HepG2 (cell line): Measurements from ENCODE around the gene CAP2. TPM values are rescaled to one million over a fixed set of nuclear protein-coding genes. Genes with fewer than 3 reads are reported as not detected.

ENCODE experiments used
- DR1 ChIP-seq: sonication (generic); formaldehyde crosslinking; IDR thresholded peaks from 2 replicates; pipeline ENCODE4 v1.8.0; 2021; ENCODE audit warnings: mild to moderate bottlenecking, missing genetic modification reagents, inconsistent platforms
- EHMT2 ChIP-seq: fragments of 200-600 bp; sonication (generic); IDR thresholded peaks from 2 replicates; pipeline ENCODE4 v1.7.0; 2017; ENCODE audit warnings: antibody characterized with exemption, low read depth, low read length, borderline replicate concordance
- ESRRA ChIP-seq: sonication (generic); formaldehyde crosslinking; IDR thresholded peaks from 2 replicates; pipeline ENCODE4 v1.5.1; 2020; ENCODE audit warnings: mild to moderate bottlenecking, low read depth, missing genetic modification reagents
- GATA4 ChIP-seq: sonication (generic); IDR thresholded peaks from 2 replicates; pipeline ENCODE4 v1.6.1; 2016; ENCODE audit warnings: antibody characterized with exemption, low read depth, borderline replicate concordance
- HBP1 ChIP-seq: IDR thresholded peaks from 2 replicates; pipeline ENCODE4 v1.6.1; 2016; ENCODE audit warnings: low read depth, control low read depth
- HOMEZ ChIP-seq: IDR thresholded peaks from 2 replicates; pipeline ENCODE4 v1.6.1; 2016; ENCODE audit warnings: low read depth
- ISL2 ChIP-seq: sonication (generic); formaldehyde crosslinking; IDR thresholded peaks from 2 replicates; pipeline ENCODE4 v1.5.0; 2020; ENCODE audit warnings: missing genetic modification reagents
- KAT2B ChIP-seq: fragments of 150-350 bp; IDR thresholded peaks from 2 replicates; pipeline ENCODE4 v1.6.1; 2014; ENCODE audit warnings: low read depth, low read length, borderline replicate concordance
- KLF15 ChIP-seq: sonication (generic); formaldehyde crosslinking; IDR thresholded peaks from 2 replicates; pipeline ENCODE4 v1.8.1; 2023; ENCODE audit warnings: borderline replicate concordance, mild to moderate bottlenecking, inconsistent platforms, missing genetic modification reagents, mixed read lengths
- KLF9 ChIP-seq: IDR thresholded peaks from 2 replicates; pipeline ENCODE4 v1.6.1; 2016; ENCODE audit warnings: low read depth
- MBNL3 ChIP-seq: fragments of 250-450 bp; sonication (Bioruptor Pico); conservative IDR thresholded peaks from 2 replicates; pipeline ENCODE4 v1.8.0; 2022; ENCODE audit warnings: mild to moderate bottlenecking, inconsistent platforms
- MEF2D ChIP-seq: sonication (generic); formaldehyde crosslinking; IDR thresholded peaks from 2 replicates; pipeline ENCODE4 v1.5.1; 2020; ENCODE audit warnings: mild to moderate bottlenecking, missing genetic modification reagents
- MTF1 ChIP-seq: sonication (generic); formaldehyde crosslinking; IDR thresholded peaks from 2 replicates; pipeline ENCODE4 v1.5.0; 2020; ENCODE audit warnings: missing genetic modification reagents
- NAIF1 ChIP-seq: sonication (generic); formaldehyde crosslinking; IDR thresholded peaks from 2 replicates; pipeline ENCODE4 v1.5.0; 2020; ENCODE audit warnings: mild to moderate bottlenecking, missing genetic modification reagents, borderline replicate concordance
- PAF1 ChIP-seq: IDR thresholded peaks from 2 replicates; pipeline ENCODE4 v1.6.1; 2016; ENCODE audit warnings: missing genetic modification reagents, missing compliant biosample characterization
- PHF21A ChIP-seq: sonication (generic); formaldehyde crosslinking; IDR thresholded peaks from 2 replicates; pipeline ENCODE4 v1.5.0; 2020; ENCODE audit warnings: mild to moderate bottlenecking, missing genetic modification reagents
- SOX13 ChIP-seq, 3 experiments: fragments of 450-650 bp in 1 of 3; sonication (generic) in 1 of 3; formaldehyde crosslinking in 1 of 3; IDR thresholded peaks in 2 of 3; conservative IDR thresholded peaks in 1 of 3; 2 replicates each; pipeline versions ENCODE4 v1.5.0 to v1.6.1; 2016 to 2020; ENCODE audit warnings: antibody characterized with exemption in 1 of 3, mild to moderate bottlenecking in 1 of 3, missing compliant biosample characterization in 1 of 3, missing genetic modification reagents in 1 of 3, moderate library complexity in 1 of 3
- ZEB1 ChIP-seq: IDR thresholded peaks from 2 replicates; pipeline ENCODE4 v1.6.1; 2012; ENCODE audit warnings: mild to moderate bottlenecking, low read depth, inconsistent platforms; ENCODE audit not compliant: insufficient replicate concordance
- ZMYM4 ChIP-seq: sonication (generic); formaldehyde crosslinking; IDR thresholded peaks from 2 replicates; pipeline ENCODE4 v1.8.1; 2023; ENCODE audit warnings: mild to moderate bottlenecking, missing genetic modification reagents
- ZNF12 ChIP-seq: sonication (generic); formaldehyde crosslinking; IDR thresholded peaks from 2 replicates; pipeline ENCODE4 v1.5.0; 2020; ENCODE audit warnings: missing genetic modification reagents
- ZNF260 ChIP-seq: sonication (generic); formaldehyde crosslinking; IDR thresholded peaks from 2 replicates; pipeline ENCODE4 v1.4.0; 2020; ENCODE audit warnings: missing genetic modification reagents, low read depth, mild to moderate bottlenecking, borderline replicate concordance
- ZNF326 ChIP-seq: sonication (generic); formaldehyde crosslinking; IDR thresholded peaks from 2 replicates; pipeline ENCODE4 v1.4.0; 2020; ENCODE audit warnings: missing genetic modification reagents, borderline replicate concordance
- ZNF605 ChIP-seq: sonication (generic); formaldehyde crosslinking; IDR thresholded peaks from 2 replicates; pipeline ENCODE4 v1.8.0; 2022; ENCODE audit warnings: mild to moderate bottlenecking, missing genetic modification reagents
- ZNF790 ChIP-seq: sonication (generic); formaldehyde crosslinking; IDR thresholded peaks from 2 replicates; pipeline ENCODE4 v1.8.0; 2022; ENCODE audit warnings: missing genetic modification reagents, mild to moderate bottlenecking, borderline replicate concordance
- ZSCAN21 ChIP-seq: sonication (generic); formaldehyde crosslinking; IDR thresholded peaks from 2 replicates; pipeline ENCODE4 v1.8.0; 2022; ENCODE audit warnings: mild to moderate bottlenecking, missing genetic modification reagents, moderate library complexity, borderline replicate concordance
- ZSCAN9 ChIP-seq: IDR thresholded peaks from 2 replicates; pipeline ENCODE4 v1.6.1; 2016; ENCODE audit warnings: borderline replicate concordance
- polyA plus RNA-seq, 8 experiments: library from polyadenylated mRNA; depleted of rRNA in 3 of 8; stranded (reverse) in 7 of 8; unstranded in 1 of 8; fragments of >200 nt; fragmentation: Illumina TruSeq in 4 of 8; extraction: Trizol in 4 of 8; gene quantifications; 2 replicates each; pipeline versions ENCODE4 v1.2.1 to v1.2.3, GENCODE V29; 2011 to 2016; ENCODE audit warnings: low read depth in 4 of 8, missing spikeins in 1 of 8, mixed read lengths in 1 of 8; ENCODE audit not compliant: insufficient read depth in 1 of 8
- total RNA-seq, 5 experiments: library from RNA; depleted of rRNA; stranded (reverse); fragments of >200 nt; fragmentation: Illumina TruSeq; extraction: Trizol; gene quantifications; 2 replicates each; pipeline ENCODE4 v1.2.3, GENCODE V29; 2016; ENCODE audit warnings: low read depth in 1 of 5

Gene CAP2
- total and polyA plus RNA-seq, 2 of the 13 experiments (the other 11 are each of a cell fraction or from before 2014, with no cell fraction given) = 7.9 to 53.1 TPM

GRCh38 chr6:17354700-17355403 lies 38.5 kb upstream of the CAP2 start (continued):
- TF ChIP-seq DR1 (CRISPR knock-in tag) (no peak), PAF1 (CRISPR knock-in tag) (no peak), ZNF326 (CRISPR knock-in tag) (no peak), ZNF12 (CRISPR knock-in tag) (0 out of 2 replicates have a peak, but pooled peaks have one; percentile 45), MEF2D (0 out of 2 replicates have a peak, but pooled peaks have one; percentile 36), HBP1 (no peak), GATA4 (peak; percentile 69; the same call in 1 of the 2 replicates), ESRRA (peak; percentile 18; the same call in 1 of the 2 replicates), PHF21A (CRISPR knock-in tag) (peak; percentile 57; the same call in 1 of the 2 replicates), ZNF260 (CRISPR knock-in tag) (no peak), KLF15 (CRISPR knock-in tag) (no peak), EHMT2 (peak; percentile 76; the same call in 1 of the 2 replicates), ZSCAN21 (no peak), SOX13 (IDR thresholded peaks at IDR 0.05) (no peak), SOX13 (CRISPR knock-in tag; conservative IDR thresholded peaks at IDR 0.05 in 1 of 2, IDR thresholded peaks at IDR 0.05 in 1 of 2) (peak in 1 of 2 experiments; percentile 80; a peak in 2 of 4 replicates), KLF9 (CRISPR knock-in tag) (no peak), MTF1 (no peak), KAT2B (no peak), ZMYM4 (CRISPR knock-in tag) (0 out of 2 replicates have a peak, but pooled peaks have one; percentile 5), ZSCAN9 (CRISPR knock-in tag) (no peak), ISL2 (CRISPR knock-in tag) (peak; percentile 82), NAIF1 (CRISPR knock-in tag) (0 out of 2 replicates have a peak, but pooled peaks have one; percentile 50), MBNL3 (CRISPR knock-in tag) (no peak), HOMEZ (CRISPR knock-in tag) (peak; percentile 12; the same call in 1 of the 2 replicates), ZNF790 (no peak), ZNF605 (no peak), ZEB1 (no peak)
